Stimulated activated CD4-positive, alpha-beta T cell treated with anti-CD3 and anti-CD28 coated beads, TNF-alpha, amount 100 ng/mL, for 4 hours (primary cell): ENCODE data around the gene HARS1.
"Not testable (repeated sequence)": the region's sequence is repeated elsewhere in the genome, so short reads cannot be mapped to it uniquely, and the experiment has no call there.

Experiments used
- DNase-seq, 3 experiments: peaks; one replicate each; pipeline ENCODE4 v3.0.0-alpha.2; 2020; ENCODE audit warnings: low read depth in 3 of 3

HARS1 gene

DNA sequence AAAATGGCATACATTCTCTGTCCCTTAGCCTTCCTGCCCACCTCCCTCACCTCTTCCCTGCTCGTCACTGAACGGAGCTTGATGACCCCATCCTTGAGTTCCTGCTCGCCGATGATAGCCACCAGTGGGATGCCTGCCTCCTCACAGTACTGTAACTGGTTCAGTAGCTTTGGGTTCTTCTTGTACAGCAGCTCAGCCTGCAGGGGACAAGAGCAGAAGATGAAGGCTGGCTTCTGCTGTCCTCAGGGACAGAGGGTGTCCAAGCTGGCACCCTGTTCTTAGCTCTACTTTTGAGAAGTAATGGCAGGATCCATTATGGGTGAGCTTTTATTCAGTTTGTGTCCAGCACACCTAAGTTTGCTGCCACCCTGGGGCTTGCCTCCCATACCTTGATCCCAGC, 16.5 kb downstream of the HARS1 start:
- DNase-seq: no peak

DNA sequence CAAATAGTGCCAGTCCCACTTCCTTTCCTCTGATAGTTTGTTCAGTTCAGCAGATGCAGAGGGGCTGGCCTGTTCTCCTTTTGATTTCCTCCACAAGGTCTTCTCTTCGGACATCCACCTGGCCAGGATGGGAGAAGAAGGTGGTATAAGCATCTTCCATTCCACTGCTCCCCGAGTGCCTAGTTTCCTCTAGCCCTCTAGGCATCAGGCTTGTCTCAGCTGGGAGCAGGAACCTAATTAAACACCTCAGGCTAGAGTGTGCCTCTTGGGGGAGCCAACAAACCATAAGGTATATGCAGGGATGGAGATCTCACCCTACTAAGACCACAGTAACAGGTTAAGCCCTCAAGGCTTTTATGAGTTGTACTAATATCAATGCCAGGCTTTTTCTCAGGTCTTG, 17.0 kb downstream of the HARS1 start:
- DNase-seq: no peak

DNA sequence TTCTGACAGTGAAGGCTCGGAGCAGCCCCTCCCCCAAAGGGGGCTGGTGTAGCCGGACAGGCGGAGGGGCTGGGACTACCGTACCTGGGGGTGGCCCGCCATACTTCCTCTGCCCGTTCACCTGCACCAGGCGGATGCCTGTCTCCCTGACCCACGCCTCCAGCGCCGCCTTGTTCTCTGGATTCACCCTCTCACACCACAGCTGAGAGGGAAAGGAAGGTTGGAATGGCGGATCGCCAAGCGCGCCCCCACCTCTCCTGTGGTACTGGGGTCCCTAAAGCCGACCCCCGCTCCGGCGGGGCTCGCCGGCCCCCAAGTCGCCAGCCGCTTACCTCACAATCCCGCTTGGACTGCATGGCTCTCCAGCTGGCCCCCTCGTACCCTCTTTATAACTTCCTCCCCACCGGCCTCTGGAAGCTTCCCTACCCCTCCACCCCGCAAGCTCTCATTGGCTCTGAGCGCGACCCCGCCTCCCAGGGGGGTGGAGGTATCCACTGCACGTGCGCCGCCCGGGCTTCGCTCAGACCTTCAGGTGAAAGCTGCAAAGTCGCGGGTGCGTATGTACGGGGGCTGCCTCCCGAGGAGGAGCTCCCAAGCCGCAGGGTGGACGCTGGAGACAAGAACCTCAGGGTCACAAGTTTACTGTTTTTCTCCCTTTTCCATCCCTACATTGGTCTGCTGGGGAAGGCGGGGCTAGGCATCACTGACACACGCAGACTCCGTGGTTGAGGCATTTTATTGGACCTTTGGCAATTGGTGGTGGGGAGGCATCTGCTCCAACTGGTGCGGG, 17.8 kb downstream of the HARS1 start, which contains the start of gene DND1:
TSS of gene DND1 (minus strand) at position 390 of the 790 bp plus-strand sequence. CDS start at position 356, 34 bp downstream.
- DNase-seq: no peak

DNA sequence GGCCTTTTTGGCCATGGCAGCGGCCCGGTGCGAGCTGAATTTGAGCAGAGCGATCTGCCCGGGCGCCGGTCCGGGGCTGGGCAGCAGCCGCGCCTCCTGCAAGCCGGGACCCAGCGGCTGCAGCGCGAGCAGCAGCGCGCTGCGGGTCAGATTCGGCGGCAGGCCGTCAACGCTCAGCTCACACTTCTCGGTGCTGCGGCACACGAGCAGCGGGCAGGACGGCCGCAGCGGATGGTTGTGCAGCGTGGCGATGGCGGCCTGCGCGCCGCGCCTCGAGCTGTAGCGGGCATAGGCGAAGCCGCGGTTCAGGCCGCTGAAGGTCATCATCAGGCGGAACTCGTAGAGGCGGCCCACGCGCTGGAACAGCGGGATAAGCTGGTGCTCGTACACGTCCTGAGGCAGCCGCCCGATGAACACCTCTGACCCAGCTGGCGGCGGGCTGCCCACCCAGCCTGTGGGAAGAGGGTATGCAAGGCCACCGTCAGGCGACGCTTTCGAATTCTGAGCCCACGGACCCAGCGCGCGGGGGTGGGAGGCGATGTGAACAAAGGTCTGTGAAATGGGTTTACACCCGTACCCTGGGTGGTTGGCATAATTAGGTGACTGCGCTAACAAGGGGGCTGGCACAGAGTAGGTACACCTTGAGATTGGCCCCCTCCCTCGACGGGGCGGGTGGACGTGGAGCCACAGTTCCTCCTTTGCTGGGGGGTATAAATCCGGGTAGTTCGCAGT, 18.5 kb downstream of the HARS1 start:
- no peak for DNase-seq

DNA sequence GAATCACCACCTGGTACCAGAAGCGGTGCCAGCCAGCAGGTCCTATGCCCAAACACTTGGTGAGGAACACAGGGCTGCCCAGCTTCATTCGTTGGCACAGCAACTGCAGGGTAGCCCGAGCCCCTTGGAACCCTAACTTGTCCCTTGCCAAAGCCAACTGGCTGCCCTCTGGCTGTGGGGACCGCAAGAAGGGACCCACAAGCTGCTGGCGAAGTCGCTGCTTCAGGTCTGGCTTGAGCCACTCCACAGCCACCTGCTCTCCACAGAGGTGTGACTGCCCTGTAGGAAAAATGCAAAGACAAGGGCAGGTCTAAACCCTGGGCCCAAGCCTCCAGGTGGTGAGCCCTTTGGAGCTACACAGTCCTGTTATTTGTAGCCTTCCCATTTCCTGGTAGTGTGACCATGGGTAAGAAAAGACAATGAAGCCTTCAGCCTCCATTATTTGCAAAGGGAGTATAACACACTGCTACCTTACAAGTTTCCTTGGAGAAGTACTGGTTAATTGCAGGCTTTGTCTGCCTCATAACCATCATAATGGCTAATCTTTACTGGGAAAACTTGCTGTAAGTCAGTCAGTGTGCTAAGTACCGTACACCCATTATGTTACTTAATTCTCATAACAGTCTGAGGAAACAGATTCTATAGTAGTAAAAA, 19.6 kb downstream of the HARS1 start:
- DNase-seq: no peak

DNA sequence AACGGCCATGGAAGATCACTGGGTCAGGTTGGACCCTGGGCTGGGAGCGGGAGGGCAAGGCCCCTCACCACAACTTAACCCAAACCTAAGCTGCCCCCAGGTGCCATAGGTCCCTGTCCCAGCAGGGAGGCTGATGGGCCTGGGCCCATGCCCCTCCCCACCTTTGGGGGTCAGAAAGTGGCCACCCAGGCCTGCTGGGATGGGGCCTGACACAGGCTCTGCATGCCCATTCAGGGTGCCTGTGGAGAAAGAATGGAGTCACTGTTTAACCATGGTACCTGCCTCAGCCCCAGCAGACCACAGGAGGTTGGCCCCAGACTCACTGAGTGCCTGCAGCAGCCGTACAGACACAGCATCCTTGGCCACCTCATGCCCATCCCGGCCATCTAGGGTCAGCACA, 20.1 kb downstream of the HARS1 start:
- not testable (repeated sequence) for DNase-seq

DNA sequence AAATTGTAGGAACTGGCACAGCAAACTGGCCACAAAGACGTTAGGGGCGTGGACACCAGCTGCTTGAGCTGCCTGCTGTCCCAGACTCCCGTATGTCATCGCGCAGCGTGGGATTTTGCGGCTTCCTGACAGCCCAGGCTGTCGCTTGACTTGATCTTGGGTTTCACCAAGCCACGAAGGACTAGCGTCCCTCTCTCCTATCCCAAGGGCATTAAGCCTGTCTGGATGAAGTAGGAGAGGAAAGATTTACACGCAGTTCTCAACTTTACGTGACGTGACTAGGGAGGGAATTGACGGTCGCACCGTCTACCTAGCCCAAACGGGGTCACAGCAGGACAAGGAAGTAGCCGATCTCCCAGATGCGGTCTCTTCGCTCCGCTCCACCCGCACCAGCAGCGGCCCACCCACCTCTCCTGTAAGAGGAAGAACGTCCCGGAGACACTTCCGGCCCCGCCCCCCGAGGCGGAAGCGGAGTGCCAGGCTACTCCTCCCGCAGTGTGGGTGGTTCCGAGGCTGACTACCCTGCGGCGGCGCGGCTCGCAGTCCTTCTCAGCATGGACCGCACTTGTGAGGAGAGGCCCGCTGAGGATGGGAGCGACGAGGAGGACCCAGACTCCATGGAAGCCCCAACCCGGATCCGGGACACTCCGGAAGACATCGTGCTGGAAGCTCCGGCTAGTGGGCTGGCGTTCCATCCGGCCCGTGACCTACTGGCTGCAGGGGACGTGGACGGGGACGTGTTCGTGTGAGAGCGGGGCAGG, 26.6 kb downstream of the HARS1 start, which contains the start of gene WDR55:
TSS of gene WDR55 (plus strand) at position 546 of the 761 bp plus-strand sequence. CDS start at position 555, 9 bp downstream.
- peak; percentile 90 to 92 (median 91) for DNase-seq

DNA sequence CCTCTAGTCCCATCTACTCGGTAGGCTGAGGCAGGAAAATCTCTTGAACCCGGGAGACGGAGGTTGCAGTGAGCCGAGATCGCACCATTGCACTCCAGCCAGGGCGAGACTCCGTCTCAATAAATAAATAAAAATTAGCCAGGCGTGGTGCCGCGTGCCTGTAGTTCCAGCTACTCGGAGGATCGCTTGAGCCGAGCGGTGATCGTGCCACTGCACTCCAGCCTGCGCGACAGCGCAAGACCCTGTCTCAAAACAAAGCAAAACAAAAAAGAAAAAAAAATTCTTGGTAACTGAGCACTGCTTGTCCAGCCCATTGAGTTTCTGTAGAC, 27.2 kb downstream of the HARS1 start:
- no peak for DNase-seq

DNA sequence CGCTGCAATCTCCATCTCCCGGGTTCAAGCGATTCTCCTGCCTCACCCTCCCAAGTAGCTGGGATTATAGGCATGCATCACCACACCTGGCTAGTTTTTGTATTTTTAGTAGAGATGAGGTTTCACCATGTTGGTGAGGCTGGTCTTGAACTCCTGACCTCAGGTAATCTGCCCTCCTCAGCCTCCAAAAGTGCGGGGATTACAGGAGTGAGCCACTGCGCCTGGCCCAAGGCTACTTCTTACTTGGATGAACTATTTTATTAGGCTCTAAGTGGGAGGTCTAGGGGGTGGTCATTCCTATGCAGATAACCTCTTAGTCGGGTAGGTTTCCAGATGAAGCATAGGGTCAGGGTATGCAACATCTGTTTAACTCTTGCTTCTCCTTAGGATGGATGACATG, 30.8 kb downstream of the HARS1 start:
- not testable (repeated sequence) for DNase-seq

DNA sequence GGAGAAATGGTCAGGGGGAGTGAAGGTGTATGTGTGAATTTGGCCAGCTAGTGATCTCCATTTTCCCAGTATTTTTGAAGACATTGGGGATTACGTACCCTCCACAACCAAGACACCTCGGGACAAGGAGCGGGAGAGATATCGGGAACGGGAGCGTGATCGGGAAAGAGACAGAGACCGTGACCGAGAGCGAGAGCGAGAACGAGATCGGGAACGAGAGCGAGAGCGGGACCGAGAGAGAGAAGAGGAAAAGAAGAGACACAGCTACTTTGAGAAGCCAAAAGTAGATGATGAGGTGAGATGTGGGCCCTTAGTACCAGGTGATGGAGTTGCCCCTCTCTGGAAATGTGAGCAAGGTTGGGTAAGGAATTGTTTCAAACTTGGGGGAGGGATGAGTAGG, 32.3 kb downstream of the HARS1 start:
- no peak for DNase-seq

DNA sequence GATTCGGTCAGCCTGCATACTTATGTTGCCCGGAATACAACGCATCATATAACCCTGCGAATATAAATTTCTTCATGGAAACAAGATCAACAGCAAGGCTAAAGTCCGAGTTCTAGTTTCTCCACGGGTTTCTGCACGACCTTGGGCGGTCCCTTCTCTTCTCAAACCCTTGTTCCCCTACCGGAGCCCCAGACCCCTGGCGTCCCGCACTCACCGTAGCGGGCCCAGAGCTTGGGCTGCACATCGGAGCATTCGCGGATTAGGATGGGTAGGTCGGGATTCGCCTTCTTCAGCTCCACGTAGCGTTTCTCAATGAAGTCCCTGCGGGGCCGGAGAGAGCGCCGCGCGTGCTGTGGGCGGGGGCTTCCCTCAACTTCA, 44.1 kb downstream of the HARS1 start:
- DNase-seq: no peak

DNA sequence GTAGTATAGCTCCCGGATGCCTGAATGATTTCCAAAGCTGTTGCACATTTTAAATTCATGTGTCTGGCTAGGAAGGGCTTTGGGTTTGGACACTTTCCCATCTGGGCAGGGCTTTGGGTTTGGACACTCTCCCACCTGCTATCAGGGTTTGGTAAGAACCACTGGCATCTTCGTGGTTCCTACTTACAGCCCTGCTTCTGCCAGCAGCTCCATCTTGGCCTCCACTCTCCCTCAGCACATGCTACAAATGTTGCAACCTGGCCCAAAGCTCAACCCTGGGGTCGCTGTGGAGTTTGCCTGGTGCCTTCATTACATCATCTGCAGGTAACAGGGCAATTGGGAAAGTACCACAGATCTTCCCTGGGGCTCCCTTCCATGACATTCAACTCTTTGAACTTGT, 48.5 kb downstream of the HARS1 start:
- DNase-seq: no peak

DNA sequence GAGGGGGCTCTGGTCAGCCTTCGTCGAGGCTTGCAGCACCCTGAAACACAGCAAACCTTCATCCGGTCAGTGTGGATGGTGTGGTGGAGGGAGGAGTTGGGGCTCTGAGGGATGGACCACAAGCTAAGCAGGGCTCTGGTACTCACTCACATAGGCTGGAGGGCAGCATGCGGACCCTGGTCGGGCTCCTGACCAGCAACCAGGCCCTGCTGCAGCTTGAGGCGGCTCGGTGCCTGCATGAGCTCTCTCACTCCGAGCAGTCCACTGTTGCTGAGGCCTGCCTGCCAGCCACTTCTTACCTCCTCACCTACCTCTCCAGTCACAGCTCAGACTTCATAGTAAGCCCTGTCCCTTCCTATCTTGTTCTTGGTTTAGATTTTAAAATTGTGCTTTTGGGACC, 49.5 kb downstream of the HARS1 start:
- DNase-seq: no peak

DNA sequence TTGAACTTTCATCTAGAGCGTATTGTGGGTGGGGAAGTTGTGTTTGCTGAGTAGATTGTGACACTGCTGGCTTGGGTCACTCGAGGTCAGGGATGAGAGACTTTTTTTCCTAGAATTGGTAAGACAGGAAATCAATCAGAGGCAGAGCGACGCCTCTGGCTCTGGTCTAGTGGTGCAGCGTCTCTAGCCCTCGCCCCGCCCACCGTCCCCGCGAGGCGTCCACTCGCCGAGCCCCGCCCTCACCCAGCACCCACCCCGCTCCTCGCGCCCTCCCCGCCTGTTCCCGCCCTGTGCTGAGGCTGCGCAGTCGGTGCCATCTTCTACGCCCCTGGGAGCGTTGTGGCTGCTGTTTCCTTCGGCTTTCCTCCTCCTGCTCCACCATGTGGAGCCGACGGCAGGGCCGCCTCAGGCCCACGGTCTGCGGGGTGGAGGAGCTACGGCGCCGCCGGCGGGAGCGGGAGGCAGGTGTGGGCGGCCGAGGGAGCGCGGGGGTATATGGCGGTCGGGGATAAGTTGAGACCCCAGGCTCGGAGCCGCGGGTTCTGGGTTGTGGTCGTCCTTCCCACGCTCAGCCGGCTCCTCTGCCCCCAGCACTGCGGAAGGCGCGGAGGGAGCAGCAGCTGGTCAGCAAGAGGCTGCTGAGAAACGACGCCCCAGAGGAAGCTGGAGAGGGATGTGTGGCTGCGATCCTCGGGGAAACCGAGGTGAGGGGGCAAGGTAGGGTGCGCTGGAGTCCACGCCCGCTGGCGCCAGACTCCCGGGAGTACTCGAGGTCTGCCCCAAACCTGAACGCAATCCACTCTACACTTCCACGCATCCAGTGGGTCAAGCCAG, 51.8 kb downstream of the HARS1 start, which contains the start of gene TMCO6:
TSS of gene TMCO6 (plus strand) at position 304 of the 834 bp plus-strand sequence. CDS start at position 381, 77 bp downstream.
- DNase-seq: peak; percentile 92 to 97 (median 94)

DNA sequence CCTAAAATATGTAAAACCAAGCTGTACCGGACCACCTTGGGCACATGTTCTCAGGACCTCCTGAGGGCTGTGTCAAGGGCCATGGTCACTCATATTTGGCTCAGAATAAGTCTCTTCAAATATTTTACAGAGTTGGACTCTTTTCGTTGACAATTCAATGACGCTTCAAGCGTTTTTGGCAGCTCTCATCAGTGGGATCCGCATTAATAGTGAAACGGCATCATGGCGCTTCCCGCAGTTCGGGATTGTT, 52.3 kb downstream of the HARS1 start:
- DNase-seq: not testable (repeated sequence)

DNA sequence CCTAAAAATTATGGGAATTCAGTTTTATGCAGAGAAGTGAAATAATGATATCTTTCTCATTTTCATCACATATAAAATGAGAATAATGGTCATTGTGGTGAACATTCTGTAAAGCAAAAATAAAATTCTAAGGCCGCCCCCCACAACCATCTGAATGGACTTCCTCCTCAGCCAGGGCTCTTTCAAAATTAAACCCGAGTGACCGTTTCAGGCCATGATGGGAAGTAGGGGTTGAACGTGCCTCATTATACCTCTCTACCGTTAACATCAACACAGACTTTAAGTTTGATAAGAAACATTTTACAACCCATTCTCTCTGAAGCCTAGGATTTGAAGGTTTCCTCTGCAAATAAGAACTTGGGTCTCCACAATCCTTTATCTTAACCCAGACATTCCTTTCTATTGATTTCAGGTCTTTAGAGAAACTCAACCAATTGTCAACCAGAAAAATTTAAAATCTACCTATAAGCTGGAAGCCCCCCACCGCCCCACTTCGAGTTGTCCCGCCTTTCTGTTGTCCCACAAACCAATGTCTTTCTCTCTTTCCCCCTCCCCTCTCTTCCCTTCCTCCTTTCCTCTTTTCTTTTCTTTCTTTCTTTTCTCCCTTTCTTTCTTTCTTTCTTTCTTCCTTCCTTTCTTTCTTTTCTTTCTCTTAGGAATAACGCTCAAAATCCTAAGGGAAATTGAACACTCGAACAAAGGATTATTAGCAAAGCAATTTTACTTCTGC, 53.6 kb downstream of the HARS1 start:
- no peak for DNase-seq

DNA sequence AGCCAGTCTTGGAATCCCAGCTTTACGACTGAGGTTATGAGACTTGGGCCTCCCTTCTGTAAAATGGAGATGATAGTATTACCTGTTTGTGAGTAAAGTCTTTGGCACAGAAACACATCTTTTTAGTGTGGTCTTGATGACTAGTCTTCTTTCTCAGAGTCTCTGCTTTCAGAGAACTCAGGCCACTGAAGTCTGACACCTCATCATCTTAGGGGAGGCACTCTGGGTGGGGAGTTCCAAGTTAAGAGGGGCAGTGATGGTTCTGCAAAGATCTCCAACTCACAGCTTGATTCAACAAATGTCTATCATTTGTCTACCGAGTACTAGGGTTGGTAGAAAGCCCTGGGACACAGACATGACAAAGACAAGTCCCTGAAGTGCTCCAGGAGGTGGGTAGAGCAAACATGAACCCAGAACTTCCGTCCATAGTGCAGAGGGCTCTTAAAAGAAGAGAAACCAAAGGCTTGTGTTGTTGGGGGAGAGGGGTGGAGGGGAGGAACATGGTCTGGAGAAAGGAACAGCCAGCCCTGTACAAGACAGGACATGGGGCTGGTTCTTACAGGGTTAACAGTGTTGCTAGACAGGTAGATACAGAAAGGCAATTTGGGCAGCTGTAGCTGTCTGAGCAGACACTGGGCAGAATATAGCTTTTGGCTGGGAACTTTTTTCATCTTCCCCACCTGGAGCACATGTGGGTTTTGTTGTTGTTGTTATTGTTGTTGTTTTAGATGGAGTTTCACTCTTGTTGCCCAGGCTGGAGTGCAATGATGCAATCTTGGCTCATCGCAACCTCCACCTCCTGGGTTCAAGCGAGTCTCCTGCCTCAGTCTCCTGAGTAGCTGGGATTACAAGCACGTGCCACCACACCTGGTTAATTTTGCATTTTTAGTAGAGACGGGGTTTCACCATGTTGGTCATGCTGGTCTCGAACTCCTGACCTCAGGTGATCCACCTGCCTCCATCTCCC, 55.6 kb downstream of the HARS1 start:
- DNase-seq: no peak

DNA sequence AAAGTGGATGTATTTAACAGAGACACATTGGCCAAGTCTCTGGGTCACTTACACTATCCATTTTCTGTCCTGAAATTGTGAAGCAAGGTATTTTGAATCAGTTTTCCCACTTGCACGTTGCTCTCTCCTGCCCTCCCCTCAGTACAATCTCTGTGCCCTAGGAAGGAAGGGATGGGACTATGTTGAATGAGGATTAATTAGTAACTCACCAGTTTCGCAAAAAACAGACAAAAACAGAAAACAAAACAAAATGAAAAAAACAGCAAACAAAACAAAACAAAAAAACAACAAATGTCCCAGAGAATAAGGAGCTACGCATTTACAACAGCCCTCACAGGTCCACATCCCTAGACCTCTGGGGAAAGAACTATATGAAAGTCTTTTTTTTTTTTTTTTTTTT, 57.1 kb downstream of the HARS1 start:
- DNase-seq: no peak

DNA sequence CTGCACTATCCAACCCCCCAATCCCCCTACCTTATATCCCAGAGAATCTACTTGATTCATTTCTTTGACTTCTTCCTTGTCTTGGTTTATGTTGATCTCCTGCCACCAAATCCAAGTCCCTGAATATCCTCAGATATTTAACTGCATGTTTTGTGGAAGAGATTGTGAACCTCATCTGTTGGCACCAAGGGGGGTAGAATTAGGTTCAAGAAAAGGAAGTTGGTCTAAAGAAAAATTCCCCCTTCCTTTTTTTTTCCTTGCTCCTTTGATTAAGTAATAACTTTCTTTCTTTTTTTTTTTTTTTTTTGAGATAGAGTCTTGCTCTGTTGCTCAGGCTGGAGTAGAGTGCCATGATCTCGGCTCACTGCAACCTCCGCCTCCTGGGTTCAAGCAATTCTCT, 57.7 kb downstream of the HARS1 start:
- no peak for DNase-seq
